DOHH2 (cell line): ENCODE results near the gene FGF9.

Source experiments
- H3F3A ChIP-seq: fragments of 200-600 bp; sonication (generic), shearing (Covaris generic); 2 replicates; pipeline ENCODE4 v1.6.0; 2016; ENCODE audit warnings: antibody characterized with exemption, mild to moderate bottlenecking; ENCODE audit not compliant: control insufficient read depth, insufficient read depth
- H3K27ac ChIP-seq: fragments of 200-600 bp; sonication (generic); 2 replicates; pipeline ENCODE4 v1.5.1; 2014; ENCODE audit warnings: low read depth, mild to moderate bottlenecking, low read length, moderate library complexity
- H3K27me3 ChIP-seq: fragments of 200-600 bp; sonication (generic); 2 replicates; pipeline ENCODE4 v1.6.1; 2014; ENCODE audit warnings: mild to moderate bottlenecking, low read length, mixed read lengths; ENCODE audit not compliant: control insufficient read depth
- H3K36me3 ChIP-seq: fragments of 200-600 bp; sonication (generic); 2 replicates; pipeline ENCODE4 v1.6.1; 2014; ENCODE audit warnings: mild to moderate bottlenecking, low read length, moderate library complexity, mixed read lengths; ENCODE audit not compliant: control insufficient read depth
- H3K4me1 ChIP-seq: fragments of 200-600 bp; sonication (generic); 2 replicates; pipeline ENCODE4 v1.6.1; 2014; ENCODE audit warnings: mild to moderate bottlenecking, low read length, mixed read lengths; ENCODE audit not compliant: control insufficient read depth
- H3K4me2 ChIP-seq: fragments of 200-600 bp; sonication (generic); 2 replicates; pipeline ENCODE4 v1.6.0; 2014; ENCODE audit warnings: mild to moderate bottlenecking, low read length, moderate library complexity
- H3K4me3 ChIP-seq: fragments of 200-600 bp; sonication (generic); 2 replicates; pipeline ENCODE4 v1.5.1; 2014; ENCODE audit warnings: mild to moderate bottlenecking, low read length, mixed read lengths
- H3K79me2 ChIP-seq: fragments of 200-600 bp; sonication (generic); 2 replicates; pipeline ENCODE4 v1.6.1; 2014; ENCODE audit warnings: mild to moderate bottlenecking, low read length, mixed read lengths; ENCODE audit not compliant: control insufficient read depth
- H3K9me2 ChIP-seq: fragments of 200-600 bp; sonication (generic); replicated peaks from 2 replicates; pipeline ENCODE4 v1.6.1; 2014; ENCODE audit warnings: mild to moderate bottlenecking, low read length, mixed read lengths; ENCODE audit not compliant: control insufficient read depth
- H3K9me3 ChIP-seq: fragments of 200-600 bp; sonication (generic); 2 replicates; pipeline ENCODE4 v1.6.1; 2014; ENCODE audit warnings: antibody characterized with exemption, low read length, mixed read lengths; ENCODE audit not compliant: control insufficient read depth, insufficient read depth
- H4K20me1 ChIP-seq: fragments of 200-600 bp; sonication (generic); 2 replicates; pipeline ENCODE4 v1.6.0; 2014; ENCODE audit warnings: low read depth, mild to moderate bottlenecking, antibody characterized with exemption, low read length, moderate library complexity; ENCODE audit not compliant: control insufficient read depth, insufficient read depth
- CTCF ChIP-seq: fragments of 200-600 bp; sonication (generic); IDR thresholded peaks from one replicate; pipeline ENCODE4 v1.5.1; 2014; ENCODE audit warnings: antibody characterized with exemption, mild to moderate bottlenecking, low read depth, low read length; ENCODE audit not compliant: poor library complexity, severe bottlenecking
- EZH2phosphoT487 ChIP-seq: fragments of 200-600 bp; sonication (generic); IDR thresholded peaks from 2 replicates; pipeline ENCODE4 v1.6.1; 2017; ENCODE audit warnings: borderline replicate concordance, mild to moderate bottlenecking, antibody characterized with exemption, low read length, moderate library complexity, mixed read lengths

FGF9 gene

GRCh38 chr13:21661097-21661909 is 9.6 kb upstream of the FGF9 start:
- Histone ChIP-seq H4K20me1 (no peaks in the 10 kb centered on the region), H3K27me3 (peaks cover 3% of the 10 kb centered on the region; the same call in 1 of the 2 replicates), H3K4me1 (no peaks in the 10 kb centered on the region), H3K9me2 (no peaks in the 10 kb centered on the region), H3K79me2 (no peaks in the 10 kb centered on the region), H3F3A (no peaks in the 10 kb centered on the region), H3K36me3 (no peaks in the 10 kb centered on the region), H3K4me3 (no peak overlapping the region), H3K27ac (no peak overlapping the region), H3K4me2 (no peak overlapping the region), H3K9me3 (no peaks in the 10 kb centered on the region)
- TF ChIP-seq CTCF (no peak), EZH2phosphoT487 (no peak)

- Histone ChIP-seq H3K27me3 (peaks cover 15% of the 10 kb centered on the region), H3K27ac (no peak overlapping the region), H3K79me2 (no peaks in the 10 kb centered on the region), H3K9me2 (no peaks in the 10 kb centered on the region), H3K36me3 (no peaks in the 10 kb centered on the region), H3F3A (no peaks in the 10 kb centered on the region), H3K4me1 (no peaks in the 10 kb centered on the region), H3K4me3 (no peak overlapping the region), H3K9me3 (no peaks in the 10 kb centered on the region), H3K4me2 (no peak overlapping the region), H4K20me1 (no peaks in the 10 kb centered on the region)
- TF ChIP-seq CTCF (no peak), EZH2phosphoT487 (no peak)
These were observed 7.7 kb upstream of the FGF9 start for GRCh38 chr13:21663197-21663596.

DNA sequence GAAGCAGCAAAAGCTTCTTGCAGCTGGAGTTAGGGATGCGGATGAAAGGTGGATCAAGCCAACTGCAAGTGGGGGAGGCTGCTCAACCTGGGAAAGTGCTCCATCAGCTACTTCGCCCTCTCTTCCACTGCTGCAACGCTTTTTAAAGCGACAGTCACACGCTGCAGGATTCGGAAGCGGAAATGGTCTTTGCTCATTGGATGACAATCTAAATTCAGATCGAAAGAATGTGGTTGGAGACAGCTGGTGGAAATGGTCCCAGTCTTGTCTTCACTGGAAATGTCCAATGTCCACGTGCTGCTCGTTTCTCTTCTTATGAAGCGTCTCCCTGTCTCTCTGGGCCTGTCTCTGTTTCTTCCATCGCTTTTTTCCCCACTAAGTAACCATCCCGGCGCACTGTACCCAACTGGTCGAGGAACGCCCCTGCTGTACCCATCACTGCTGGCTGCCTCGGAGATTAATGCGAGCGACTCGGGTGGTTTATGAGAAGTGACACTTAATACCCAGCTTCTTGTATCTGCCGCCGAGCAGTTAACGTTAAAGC is 2.1 kb upstream of the FGF9 start:
- Histone ChIP-seq H3F3A (no peaks in the 10 kb centered on the region), H3K4me1 (peaks cover 41% of the 10 kb centered on the region), H4K20me1 (peaks cover 7% of the 10 kb centered on the region), H3K79me2 (no peaks in the 10 kb centered on the region), H3K9me2 (no peaks in the 10 kb centered on the region), H3K27me3 (peaks cover 63% of the 10 kb centered on the region), H3K27ac (no peak overlapping the region), H3K36me3 (no peaks in the 10 kb centered on the region), H3K4me3 (peak overlapping the region; percentile 79), H3K4me2 (peak overlapping the region; percentile 99), H3K9me3 (no peaks in the 10 kb centered on the region)
- TF ChIP-seq CTCF (no peak), EZH2phosphoT487 (no peak)
